Stomach (tissue), 4 donors: Measurements from ENCODE around the gene XRCC5.

Experiments used
- CTCF ChIP-seq, 7 experiments: fragments of 450-650 bp in 4 of 7; fragments of 200-600 bp in 3 of 7; sonication (generic) in 3 of 7; IDR thresholded peaks; one replicate each; pipeline ENCODE4 v1.5.1; 2016 to 2019; ENCODE audit warnings: antibody characterized with exemption in 7 of 7, control low read depth in 2 of 7, mild to moderate bottlenecking in 1 of 7
- POLR2A ChIP-seq, 4 donors: fragments of 450-650 bp; IDR thresholded peaks; one replicate each; pipeline ENCODE4 v1.6.1; 2016; ENCODE audit warnings: antibody characterized with exemption in 4 of 4, control low read depth in 2 of 4, mild to moderate bottlenecking in 1 of 4, moderate library complexity in 1 of 4

- no peak for TF ChIP-seq CTCF (IDR thresholded peaks at IDR 0.05)
- TF ChIP-seq POLR2A (IDR thresholded peaks at IDR 0.05), result no peak
Observed at GRCh38 chr2:216181953-216182461, 72.9 kb downstream of the XRCC5 start.
